Ammon's horn (tissue), 1 donor: ENCODE data around the gene NMRK2.
"Not testable (repeated sequence)": the region's sequence is repeated elsewhere in the genome, so short reads cannot be mapped to it uniquely, and the experiment has no call there.

Experiments
- DNase-seq: peaks from one replicate; pipeline ENCODE4 v3.0.0-alpha.2; 2016; ENCODE audit warnings: low spot score

Gene NMRK2

GRCh38 chr19:3932931-3933810 lies at the start of gene NMRK2:
Gene NMRK2, plus strand, starts transcription at chr19:3933069. Its CDS starts 603 bp downstream, at chr19:3933672.
- DNase-seq, result no peak

- peak; percentile 50 for DNase-seq
Observed at GRCh38 chr19:3890591-3890990, 42.3 kb upstream of the NMRK2 start.

- DNase-seq, result no peak
Observed at GRCh38 chr19:3893509-3894179, 39.2 kb upstream of the NMRK2 start.

- not testable (repeated sequence) for DNase-seq
Observed at GRCh38 chr19:3894959-3895358, 37.9 kb upstream of the NMRK2 start.

- DNase-seq, result no peak
Observed at GRCh38 chr19:3895788-3896187, 37.1 kb upstream of the NMRK2 start.

GRCh38 chr19:3897936-3898335 lies 34.9 kb upstream of the NMRK2 start:
- no peak for DNase-seq

- DNase-seq, result no peak
Observed at GRCh38 chr19:3898426-3898825, 34.4 kb upstream of the NMRK2 start.

GRCh38 chr19:3899531-3900294 lies 33.2 kb upstream of the NMRK2 start:
- DNase-seq, result peak; percentile 12

- no peak for DNase-seq
Observed at GRCh38 chr19:3902317-3902973, 30.4 kb upstream of the NMRK2 start.

GRCh38 chr19:3904233-3904632 lies 28.6 kb upstream of the NMRK2 start:
- DNase-seq, result no peak

GRCh38 chr19:3907626-3908265 lies 25.1 kb upstream of the NMRK2 start:
- no peak for DNase-seq

GRCh38 chr19:3908266-3909054 lies 24.4 kb upstream of the NMRK2 start:
- DNase-seq, result no peak

GRCh38 chr19:3910105-3910504 lies 22.8 kb upstream of the NMRK2 start:
- no peak for DNase-seq

- no peak for DNase-seq
Observed at GRCh38 chr19:3914199-3914598, 18.7 kb upstream of the NMRK2 start.

GRCh38 chr19:3916033-3916432 lies 16.8 kb upstream of the NMRK2 start:
- DNase-seq, result no peak

- DNase-seq, result no peak
Observed at GRCh38 chr19:3919793-3920192, 13.1 kb upstream of the NMRK2 start.

GRCh38 chr19:3923096-3923758 lies 9.6 kb upstream of the NMRK2 start:
- DNase-seq, result no peak

- DNase-seq, result no peak
Observed at GRCh38 chr19:3923912-3924311, 9.0 kb upstream of the NMRK2 start.

GRCh38 chr19:3931041-3931440 lies 1.8 kb upstream of the NMRK2 start:
- DNase-seq, result no peak
